HG03066 (cell line): Measurements from ENCODE around the gene PGM5.

Experiments used
- ATAC-seq: cut with Tn5 transposase; IDR thresholded peaks from one replicate; pipeline ENCODE4 v1.9.1; 2021; ENCODE audit warnings: low read depth; ENCODE audit not compliant: unreplicated experiment

Gene PGM5

DNA sequence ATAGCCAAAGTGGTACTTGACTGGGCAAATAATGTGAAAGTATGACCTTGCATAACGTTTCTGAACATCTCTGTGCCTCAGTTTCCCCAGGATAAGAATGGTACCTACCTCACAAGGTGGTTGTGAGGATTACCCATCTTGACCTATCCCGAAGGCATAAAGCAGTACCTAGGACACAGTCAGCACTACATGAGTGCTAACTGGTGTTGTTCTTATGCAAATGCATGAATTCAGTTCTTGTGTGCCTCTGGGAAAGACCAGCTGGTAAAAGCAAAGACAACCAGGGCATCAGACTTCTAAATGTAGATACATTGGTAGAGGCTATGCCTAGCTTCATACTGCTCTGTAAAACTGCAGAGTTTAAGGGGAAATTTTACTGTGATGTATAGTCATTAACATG is 206.1 kb downstream of the PGM5 start:
- no peak for ATAC-seq

DNA sequence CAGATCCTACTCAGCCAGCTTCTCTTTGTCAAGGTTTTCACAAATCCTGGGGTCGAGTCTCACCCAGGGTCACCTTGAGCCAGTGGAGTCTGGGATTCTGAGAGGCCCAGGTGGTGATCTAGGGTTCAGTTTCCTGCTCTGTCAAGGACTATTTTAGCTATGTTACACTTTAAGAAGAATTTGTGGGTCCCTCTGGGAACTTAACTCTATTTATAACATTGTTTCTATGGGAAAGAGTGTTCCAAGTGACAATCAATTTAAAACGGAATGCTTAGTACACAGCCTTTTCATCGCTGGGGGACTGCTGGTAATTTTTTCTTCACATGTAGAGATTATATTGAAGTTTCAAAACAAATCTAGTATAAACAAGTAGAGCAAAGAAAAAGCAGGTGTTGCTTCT is 211.2 kb downstream of the PGM5 start:
- ATAC-seq: no peak

DNA sequence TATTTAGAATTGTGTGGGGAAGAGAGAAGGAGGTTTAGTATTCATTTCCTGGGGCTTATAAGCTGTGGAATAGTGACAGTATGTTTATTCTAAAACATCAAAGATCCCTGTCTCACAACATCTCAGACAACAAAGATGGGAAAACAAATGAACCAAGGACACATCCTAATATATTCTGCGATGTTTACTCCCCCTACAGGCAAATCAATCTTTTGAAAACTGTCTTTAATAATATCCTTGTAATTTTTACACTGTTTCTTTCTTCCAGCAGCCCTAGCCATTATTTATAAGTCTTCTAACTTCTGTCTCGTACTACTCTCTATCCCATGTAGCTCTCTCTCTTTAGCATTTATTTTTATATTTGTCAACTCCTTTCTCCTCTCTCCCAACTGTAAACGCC is 217.7 kb downstream of the PGM5 start:
- no peak for ATAC-seq

DNA sequence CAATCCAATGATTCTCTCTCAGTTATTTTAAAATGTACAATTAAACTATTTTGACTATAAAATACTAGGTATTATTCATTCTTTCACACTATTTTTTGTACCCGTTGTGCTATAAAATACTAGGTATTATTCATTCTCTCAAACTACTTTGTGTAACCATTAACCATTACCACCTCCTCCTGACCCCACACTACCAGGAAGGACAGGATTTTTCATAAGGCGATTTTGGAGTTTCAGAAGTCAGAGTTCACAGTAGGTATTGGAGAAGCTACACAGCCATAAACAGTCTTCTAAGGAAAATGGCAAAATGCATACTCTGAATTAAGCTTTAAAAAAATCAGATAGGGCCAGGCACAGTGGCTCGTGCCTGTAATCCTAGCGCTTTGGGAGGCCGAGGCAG is 219.4 kb downstream of the PGM5 start:
- no peak for ATAC-seq

DNA sequence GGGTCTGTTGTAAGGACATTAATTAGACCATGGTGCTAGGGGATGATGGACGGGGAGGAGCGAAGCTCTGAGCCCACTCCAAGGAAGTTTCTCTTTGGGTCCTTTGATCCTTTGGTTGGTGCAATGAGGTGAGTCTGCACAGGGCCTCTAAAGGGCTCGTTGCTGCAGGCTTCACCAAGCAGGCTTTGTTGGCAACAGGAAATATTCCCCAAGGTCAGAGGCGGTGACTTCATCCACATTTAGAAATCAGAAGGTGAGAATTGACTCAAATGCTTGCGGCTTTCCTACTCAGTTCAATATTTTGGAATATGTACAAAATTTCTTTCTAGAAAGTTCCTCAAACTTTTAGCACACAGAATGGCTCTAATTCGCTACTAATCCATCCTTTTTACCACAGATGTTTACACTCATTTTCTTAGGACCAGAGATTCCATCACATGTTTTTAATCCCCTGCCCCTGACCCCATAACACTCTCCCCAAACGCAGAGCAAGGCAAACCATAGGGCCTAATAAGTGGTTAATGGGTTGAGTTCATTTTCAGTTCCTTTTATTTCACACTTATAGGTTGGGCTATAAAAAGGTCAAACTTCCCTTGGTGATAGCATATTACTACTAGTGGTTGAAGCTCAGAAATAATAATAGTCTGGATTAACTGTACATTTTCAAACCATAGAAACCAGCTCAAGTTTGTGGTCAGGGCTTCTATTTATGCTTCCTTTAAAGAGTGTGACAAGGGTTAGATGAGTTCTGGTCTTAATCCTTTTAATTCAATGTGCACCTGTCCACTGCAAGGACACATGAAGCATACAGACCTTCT is 221.6 kb downstream of the PGM5 start:
- peak; percentile 74 for ATAC-seq
